Erythroblast (primary cell): ENCODE measurements around the gene L3MBTL4.

Experiments used
- GATA1 ChIP-seq: IDR thresholded peaks from 2 replicates; pipeline ENCODE4 v1.6.1; 2011; ENCODE audit warnings: low read depth, mild to moderate bottlenecking, control low read depth, low read length, moderate library complexity
- POLR2A ChIP-seq: IDR thresholded peaks from 2 replicates; pipeline ENCODE4 v1.6.1; 2011; ENCODE audit warnings: mild to moderate bottlenecking, low read length

DNA sequence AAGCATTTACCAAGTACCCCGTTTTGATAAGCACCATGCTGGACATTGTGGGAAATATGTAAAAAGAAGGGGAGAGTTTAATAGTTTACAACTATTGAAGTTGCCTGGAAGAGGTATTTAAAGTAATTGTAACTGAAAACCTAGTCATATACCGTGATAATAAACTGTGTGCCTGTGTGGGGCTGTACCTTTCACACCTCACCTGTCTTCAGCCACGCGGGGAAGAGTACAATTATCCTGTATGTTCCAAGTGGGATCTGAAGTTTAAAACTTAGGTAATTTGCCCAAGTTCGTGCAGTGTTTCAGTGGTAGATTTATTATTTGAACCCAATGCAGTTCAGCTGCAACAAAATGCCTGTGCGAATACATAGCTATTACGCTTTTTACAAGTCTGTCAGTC lies 391.2 kb downstream of the L3MBTL4 start:
- TF ChIP-seq POLR2A (no peak), GATA1 (no peak)
